Measurements from ENCODE around the gene CDON.

DNA sequence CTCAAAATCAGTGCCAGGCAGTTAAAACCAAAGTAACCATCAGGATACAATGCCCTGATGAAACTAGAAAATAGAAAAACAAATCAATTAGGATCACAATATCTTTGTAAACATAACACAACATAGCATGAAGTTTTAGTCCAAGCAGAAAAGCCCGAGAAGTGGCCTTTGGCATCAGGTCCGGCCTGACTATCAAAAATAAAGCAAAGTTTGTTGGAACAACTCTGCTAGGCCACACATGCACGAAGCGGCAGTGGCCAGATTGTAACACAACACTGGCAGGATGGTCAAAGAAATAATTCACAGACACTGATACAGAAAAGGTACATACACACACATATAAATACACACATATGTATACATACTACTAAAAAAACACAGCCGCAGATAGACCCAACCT lies 26.9 kb downstream of the CDON start:
- TF ChIP-seq POLR2A (IDR thresholded peaks at IDR 0.05) (no peak), EP300 (IDR thresholded peaks at IDR 0.05) (no peak), POLR2AphosphoS5 (IDR thresholded peaks at IDR 0.05) (no peak)
- TF ChIP-seq, protein P1, sequence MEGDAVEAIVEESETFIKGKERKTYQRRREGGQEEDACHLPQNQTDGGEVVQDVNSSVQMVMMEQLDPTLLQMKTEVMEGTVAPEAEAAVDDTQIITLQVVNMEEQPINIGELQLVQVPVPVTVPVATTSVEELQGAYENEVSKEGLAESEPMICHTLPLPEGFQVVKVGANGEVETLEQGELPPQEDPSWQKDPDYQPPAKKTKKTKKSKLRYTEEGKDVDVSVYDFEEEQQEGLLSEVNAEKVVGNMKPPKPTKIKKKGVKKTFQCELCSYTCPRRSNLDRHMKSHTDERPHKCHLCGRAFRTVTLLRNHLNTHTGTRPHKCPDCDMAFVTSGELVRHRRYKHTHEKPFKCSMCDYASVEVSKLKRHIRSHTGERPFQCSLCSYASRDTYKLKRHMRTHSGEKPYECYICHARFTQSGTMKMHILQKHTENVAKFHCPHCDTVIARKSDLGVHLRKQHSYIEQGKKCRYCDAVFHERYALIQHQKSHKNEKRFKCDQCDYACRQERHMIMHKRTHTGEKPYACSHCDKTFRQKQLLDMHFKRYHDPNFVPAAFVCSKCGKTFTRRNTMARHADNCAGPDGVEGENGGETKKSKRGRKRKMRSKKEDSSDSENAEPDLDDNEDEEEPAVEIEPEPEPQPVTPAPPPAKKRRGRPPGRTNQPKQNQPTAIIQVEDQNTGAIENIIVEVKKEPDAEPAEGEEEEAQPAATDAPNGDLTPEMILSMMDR (IDR thresholded peaks at IDR 0.05): no peak
